PC-3 (cell line): ENCODE results near the gene L3HYPDH.

Source experiments
- CTCF ChIP-seq: fragments of 300-600 bp; sonication (generic); conservative IDR thresholded peaks from 2 replicates; pipeline ENCODE4 v1.5.1; 2017; ENCODE audit warnings: antibody characterized with exemption, low read depth, mild to moderate bottlenecking, low read length
- EZH2 ChIP-seq: fragments of 300-600 bp; sonication (generic); IDR thresholded peaks from one replicate; pipeline ENCODE4 v1.6.1; 2017; ENCODE audit warnings: antibody characterized with exemption, mild to moderate bottlenecking, low read length; ENCODE audit not compliant: unreplicated experiment
- EZH2phosphoT487 ChIP-seq: fragments of 300-600 bp; sonication (generic); IDR thresholded peaks from 2 replicates; pipeline ENCODE4 v1.6.1; 2018; ENCODE audit warnings: mild to moderate bottlenecking, antibody characterized with exemption, low read length, borderline replicate concordance

GRCh38 chr14:59458486-59458885, 25.7 kb downstream of the L3HYPDH start:
- TF ChIP-seq CTCF, result no peak
- no peak for TF ChIP-seq EZH2
- no peak for TF ChIP-seq EZH2phosphoT487
